ENCODE results near the gene BTBD7.

The BTBD7 gene

DNA sequence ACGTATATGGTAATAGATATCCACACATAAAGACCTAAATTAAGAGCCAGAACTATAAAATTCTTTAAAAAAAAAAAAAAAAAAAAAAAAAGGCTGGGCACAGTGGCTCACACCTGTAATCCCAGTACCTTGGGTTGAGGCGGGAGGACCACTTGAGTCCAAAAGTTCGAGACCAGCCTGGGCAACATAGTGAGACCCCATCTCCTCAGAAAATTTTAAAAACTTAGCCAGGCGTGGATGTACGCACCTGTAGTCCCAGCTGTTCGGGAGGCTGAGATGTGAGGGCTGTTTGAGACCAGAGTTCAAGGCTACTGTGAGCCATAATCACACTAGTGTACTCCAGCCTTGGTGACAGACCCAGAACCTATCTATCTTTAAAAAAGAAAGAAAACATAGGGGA, 4.3 kb downstream of the BTBD7 start:
- DNase-seq (ENCODE audit: low read depth): no peak

- DNase-seq (ENCODE audit: low read depth): no peak
Measured at GRCh38 chr14:93326196-93326595, 6.6 kb downstream of the BTBD7 start.

DNA sequence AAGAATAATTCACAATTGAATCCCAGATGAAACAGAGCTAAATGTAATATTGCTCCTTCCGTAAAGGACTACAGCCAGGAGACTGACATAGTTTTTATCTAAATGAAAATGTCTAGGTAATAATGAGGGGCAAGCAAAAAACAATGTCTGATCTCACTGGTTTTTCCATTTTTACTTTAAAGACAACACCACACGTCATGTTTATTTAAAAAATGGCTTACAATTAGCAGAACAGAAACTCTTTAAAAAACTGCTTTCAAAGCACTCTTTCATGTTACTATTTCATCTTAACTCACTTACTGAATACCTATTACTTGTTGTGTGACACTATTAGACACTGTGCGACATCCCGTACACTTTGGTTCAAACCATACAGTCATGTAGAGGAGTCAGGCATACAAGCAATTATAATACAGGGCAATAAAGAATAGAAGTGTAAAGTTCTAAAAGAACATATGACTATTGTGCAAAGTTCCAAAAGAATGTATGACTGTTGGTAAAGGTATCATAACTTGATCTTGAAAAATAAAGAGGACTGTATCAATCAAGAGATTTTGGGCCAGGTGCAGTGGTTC, 9.1 kb downstream of the BTBD7 start:
- DNase-seq (ENCODE audit: low read depth): no peak

GRCh38 chr14:93322929-93323599, 9.8 kb downstream of the BTBD7 start:
- no peak for DNase-seq (ENCODE audit: low read depth)

DNA sequence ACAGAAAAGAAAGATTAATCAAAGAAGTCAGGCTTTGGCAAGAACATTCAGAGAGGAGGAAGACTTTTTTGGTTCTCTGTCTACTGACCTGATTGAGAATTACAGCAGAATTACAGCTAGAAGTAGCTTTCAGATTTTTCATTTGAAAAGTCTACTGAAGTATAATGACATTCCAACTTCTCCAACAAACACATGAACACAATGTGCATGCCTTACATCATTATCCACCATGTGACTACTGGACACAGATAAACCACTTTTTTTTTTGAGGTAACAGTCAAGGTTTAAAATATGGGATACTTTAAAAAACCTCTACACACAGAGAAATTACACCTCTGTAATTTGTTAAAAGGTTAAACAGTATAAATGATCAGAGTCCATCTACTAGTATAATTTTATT, 12.3 kb downstream of the BTBD7 start:
- no peak for DNase-seq (ENCODE audit: low read depth)

- no peak for DNase-seq (ENCODE audit: low read depth)
Measured at GRCh38 chr14:93319958-93320357, 12.9 kb downstream of the BTBD7 start.

DNA sequence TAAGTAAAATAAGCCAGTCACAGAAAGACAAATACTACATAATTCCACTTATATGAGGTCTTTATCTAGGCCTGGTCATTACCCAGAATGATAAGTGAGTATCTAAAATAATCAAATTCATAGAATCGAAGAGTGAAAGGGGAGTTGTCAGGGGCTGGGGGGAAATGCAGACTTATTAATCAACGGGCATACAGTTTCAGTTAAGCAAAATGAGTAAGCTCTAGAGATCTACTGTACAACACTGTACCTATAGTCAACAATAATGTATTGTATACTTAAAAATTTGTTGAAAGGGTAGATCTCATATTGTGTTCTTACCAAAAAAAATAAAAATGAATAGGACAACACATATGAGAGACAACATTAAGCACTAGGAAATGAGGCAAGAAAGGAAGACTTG, 13.3 kb downstream of the BTBD7 start:
- DNase-seq (ENCODE audit: low read depth): no peak

- no peak for DNase-seq (ENCODE audit: low read depth)
Measured at GRCh38 chr14:93318927-93319326, 13.9 kb downstream of the BTBD7 start.

GRCh38 chr14:93317875-93318807, 14.7 kb downstream of the BTBD7 start:
- no peak for DNase-seq (ENCODE audit: low read depth)

- DNase-seq (ENCODE audit: low read depth): no peak
Measured at GRCh38 chr14:93317210-93317874, 15.5 kb downstream of the BTBD7 start.

GRCh38 chr14:93316716-93317115, 16.1 kb downstream of the BTBD7 start:
- no peak for DNase-seq (ENCODE audit: low read depth)

DNA sequence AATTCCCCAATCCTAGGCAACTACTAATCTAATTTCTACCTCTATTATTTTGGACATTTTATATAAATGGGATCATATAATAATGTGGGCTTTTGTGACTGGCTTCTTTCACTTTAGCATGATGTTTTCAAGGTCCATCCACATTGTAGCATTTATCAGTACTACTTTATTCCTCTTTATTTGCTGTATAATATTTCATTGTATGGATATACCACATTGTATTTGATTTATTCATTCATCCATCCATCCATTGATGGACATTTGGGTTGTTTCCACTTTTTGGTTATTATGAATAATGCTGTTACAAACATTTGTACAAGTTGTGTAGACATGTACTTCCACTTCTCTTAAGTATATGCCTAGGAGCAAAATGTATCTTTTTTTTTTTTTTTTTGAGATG, 17.3 kb downstream of the BTBD7 start:
- DNase-seq (ENCODE audit: low read depth): no peak

GRCh38 chr14:93311082-93311481, 21.8 kb downstream of the BTBD7 start:
- no peak for DNase-seq (ENCODE audit: low read depth)

- DNase-seq (ENCODE audit: low read depth): no peak
Measured at GRCh38 chr14:93309427-93309966, 23.3 kb downstream of the BTBD7 start.

- DNase-seq (ENCODE audit: low read depth): no peak
Measured at GRCh38 chr14:93308686-93309345, 24.0 kb downstream of the BTBD7 start.

DNA sequence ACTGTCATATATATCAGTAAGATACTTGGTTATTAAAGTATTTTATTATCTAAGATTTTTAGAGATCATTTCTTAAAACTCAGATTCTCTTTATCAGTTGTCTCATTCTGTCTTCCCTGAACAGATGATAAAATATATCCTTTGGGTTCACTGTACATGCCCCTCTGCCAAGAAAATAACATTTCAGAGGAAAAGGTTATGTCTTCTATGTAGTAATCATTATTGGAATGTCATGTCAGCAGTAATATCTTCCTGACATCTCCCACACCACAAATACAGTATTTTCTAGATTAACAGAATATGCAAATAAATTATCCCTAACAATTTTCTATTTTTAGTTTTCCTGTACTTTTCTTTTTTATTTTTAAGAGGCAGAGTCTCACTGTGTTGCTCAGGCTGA, 26.0 kb downstream of the BTBD7 start:
- DNase-seq (ENCODE audit: low read depth): no peak

DNA sequence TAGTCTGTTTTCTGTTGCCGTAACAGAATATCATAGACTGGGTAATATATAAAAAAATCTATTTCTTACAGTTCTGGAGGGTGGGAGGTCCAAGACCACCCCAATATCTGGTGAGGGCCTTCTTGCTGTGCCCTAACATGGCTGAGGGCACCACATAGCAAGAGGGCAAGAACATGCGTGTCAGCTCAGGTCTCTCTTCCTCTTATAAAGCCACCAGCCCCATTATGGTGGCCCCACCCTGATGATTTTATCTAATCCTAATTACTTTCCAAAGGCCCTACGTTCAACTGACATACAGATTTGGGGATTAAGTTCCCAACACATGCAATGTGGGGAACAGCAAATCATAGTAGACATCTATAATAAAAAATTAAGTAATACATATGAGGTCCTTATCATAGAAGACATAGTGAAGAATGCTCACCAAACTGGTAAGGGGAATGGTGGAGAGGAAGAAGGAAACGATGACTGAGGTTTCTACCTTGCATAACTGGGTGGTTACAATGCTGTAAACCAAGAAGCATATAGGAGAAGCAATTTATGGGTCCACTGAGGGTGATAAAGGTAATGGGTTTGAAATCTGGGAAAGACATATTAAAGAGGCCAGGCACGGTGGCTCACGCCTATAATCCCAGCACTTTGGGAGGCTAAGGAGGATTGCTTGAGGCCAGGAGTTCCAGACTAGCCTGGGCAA, 27.0 kb downstream of the BTBD7 start:
- no peak for DNase-seq (ENCODE audit: low read depth)

GRCh38 chr14:93304771-93305170, 28.1 kb downstream of the BTBD7 start:
- DNase-seq (ENCODE audit: low read depth): no peak

- no peak for DNase-seq (ENCODE audit: low read depth)
Measured at GRCh38 chr14:93303659-93304058, 29.2 kb downstream of the BTBD7 start.

- no peak for DNase-seq (ENCODE audit: low read depth)
Measured at GRCh38 chr14:93302688-93303581, 29.9 kb downstream of the BTBD7 start.
